ENCODE measurements around the gene ENAH. TPM values are rescaled to one million over a fixed set of nuclear protein-coding genes. Genes with fewer than 3 reads are reported as not detected.

The ENAH gene
- polyA plus RNA-seq, 1 of the 3 experiments (the other 2 are of a cell fraction) = 48.9 TPM

- no peak overlapping the region for H3K4me2 ChIP-seq
- ChIA-PET POLR2A (no interaction called here), CTCF (interaction anchor here (0.9 kb wide), 1 partner anchor 330 kb away, joined by 3 read pairs; no protein-coding TSS in a partner anchor)
- WGBS (ENCODE audit: low lambda C conversion rate) = 69% methylated on average over 3 of the region's 3 CpGs
- H3K9me3 ChIP-seq = no peaks in the 10 kb centered on the region
- H3K27me3 ChIP-seq (ENCODE audit: insufficient read depth) = no peaks in the 10 kb centered on the region
- no peaks in the 10 kb centered on the region for H3K9me2 ChIP-seq
- no peak overlapping the region for H3K9ac ChIP-seq
- no peak overlapping the region for H3K27ac ChIP-seq (ENCODE audit: low read depth in 2 of 2, low read length in 1 of 2)
- no peak overlapping the region for H3K4me3 ChIP-seq (ENCODE audit: low read depth in 2 of 2, low read length in 1 of 2)
- no peaks in the 10 kb centered on the region for H3K79me2 ChIP-seq (ENCODE audit: insufficient read depth)
- no peak overlapping the region for H2AFZ ChIP-seq (ENCODE audit: low read depth)
- DNase-seq = no peak
- H3K4me1 ChIP-seq (ENCODE audit: control insufficient read depth in 1 of 2, insufficient read depth in 2 of 2, low read depth in 1 of 2, low read length in 1 of 2) = peaks cover 0 to 5% of the 10 kb centered on the region in 2 experiments; a peak in 2 of 4 replicates
- no peaks in the 10 kb centered on the region for H4K20me1 ChIP-seq (ENCODE audit: insufficient read depth)
- H3K36me3 ChIP-seq (replicated peaks in 1 of 2; ENCODE audit: control insufficient read depth in 1 of 2, insufficient read depth in 2 of 2, low read length in 1 of 2) = no peaks in the 10 kb centered on the region
- no peak for TF ChIP-seq SMC3 (IDR thresholded peaks at IDR 0.05; ENCODE audit: low read depth, low read length)
- TF ChIP-seq SIN3A (IDR thresholded peaks at IDR 0.05; ENCODE audit: borderline replicate concordance, low read depth, low read length) = no peak
- TF ChIP-seq RFX5 (IDR thresholded peaks at IDR 0.05; ENCODE audit: low read length) = no peak
- TF ChIP-seq RAD21 (IDR thresholded peaks at IDR 0.05; ENCODE audit: low read length) = no peak
- no peak for TF ChIP-seq REST (IDR thresholded peaks at IDR 0.05; ENCODE audit: low read depth, low read length)
- no peak for TF ChIP-seq USF1 (IDR thresholded peaks at IDR 0.05; ENCODE audit: borderline replicate concordance, low read depth)
- TF ChIP-seq GATA2 (CRISPR knock-in tag; IDR thresholded peaks at IDR 0.05) = no peak
- TF ChIP-seq IRF3 (IDR thresholded peaks at IDR 0.05; ENCODE audit: low read depth, low read length) = no peak
- TF ChIP-seq TEAD4 (IDR thresholded peaks at IDR 0.05; ENCODE audit: borderline replicate concordance, insufficient read depth) = no peak
- TF ChIP-seq FOXJ3 (CRISPR knock-in tag; IDR thresholded peaks at IDR 0.05) = no peak
- no peak for TF ChIP-seq RCOR1 (IDR thresholded peaks at IDR 0.05; ENCODE audit: low read length)
- TF ChIP-seq FOXM1 (IDR thresholded peaks at IDR 0.05; ENCODE audit: low read depth) = no peak
- TF ChIP-seq ELF1 (IDR thresholded peaks at IDR 0.05) = no peak
- no peak for TF ChIP-seq TCF12 (IDR thresholded peaks at IDR 0.05)
- TF ChIP-seq USF2 (IDR thresholded peaks at IDR 0.05; ENCODE audit: borderline replicate concordance, low read depth, low read length) = no peak
- no peak for TF ChIP-seq FOSL2 (IDR thresholded peaks at IDR 0.05; ENCODE audit: borderline replicate concordance, low read depth)
- no peak for TF ChIP-seq TAF1 (IDR thresholded peaks at IDR 0.05; ENCODE audit: borderline replicate concordance, low read depth, low read length)
- no peak for TF ChIP-seq CTCF (IDR thresholded peaks at IDR 0.05)
- no peak for TF ChIP-seq POLR2AphosphoS5 (IDR thresholded peaks at IDR 0.05; ENCODE audit: low read depth, low read length)
- TF ChIP-seq CHD2 (IDR thresholded peaks at IDR 0.05; ENCODE audit: low read length, partially characterized antibody) = no peak
- H3F3A ChIP-seq (replicated peaks; ENCODE audit: insufficient read depth) = no peaks in the 10 kb centered on the region
Observed at GRCh38 chr1:225442123-225442505, 210.8 kb downstream of the ENAH start.
